Activated effector memory CD4-positive, alpha-beta T cell treated with anti-CD3 and anti-CD28 coated beads, Interleukin-2, amount 50 U/mL, for 16 hours (primary cell): ENCODE results near the gene ZFR2.
"Not testable (repeated sequence)": the region's sequence is repeated elsewhere in the genome, so short reads cannot be mapped to it uniquely, and the experiment has no call there.

Experiments
- DNase-seq: peaks from one replicate; pipeline ENCODE4 v3.0.0-alpha.2; 2020

The ZFR2 gene

GRCh38 chr19:3868770-3869456, at the start of gene ZFR2:
TSS of gene ZFR2 (minus strand) at chr19:3869038. CDS start at chr19:3869017, 21 bp downstream.
- DNase-seq = peak; percentile 68

DNA sequence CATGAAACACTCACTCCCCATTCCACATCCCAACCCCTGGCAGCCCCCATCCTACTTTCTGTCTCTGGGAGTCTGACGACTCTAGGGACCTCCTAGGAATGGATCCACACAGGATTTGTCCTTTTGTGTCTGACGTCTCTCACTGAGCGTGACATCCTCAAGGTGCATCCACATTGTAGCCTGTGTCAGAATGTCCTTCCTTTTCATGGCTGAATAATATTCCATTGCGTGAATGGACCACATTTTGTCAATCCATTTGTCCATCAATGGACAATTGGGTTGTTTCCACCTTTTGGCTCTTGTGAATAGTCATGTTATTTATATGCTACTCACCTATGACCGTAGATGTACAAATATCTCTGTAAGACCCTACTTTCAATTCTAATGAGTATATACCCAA, 47.2 kb upstream of the ZFR2 start:
- no peak for DNase-seq

- no peak for DNase-seq
These were observed 45.4 kb upstream of the ZFR2 start for GRCh38 chr19:3914199-3914598.

DNA sequence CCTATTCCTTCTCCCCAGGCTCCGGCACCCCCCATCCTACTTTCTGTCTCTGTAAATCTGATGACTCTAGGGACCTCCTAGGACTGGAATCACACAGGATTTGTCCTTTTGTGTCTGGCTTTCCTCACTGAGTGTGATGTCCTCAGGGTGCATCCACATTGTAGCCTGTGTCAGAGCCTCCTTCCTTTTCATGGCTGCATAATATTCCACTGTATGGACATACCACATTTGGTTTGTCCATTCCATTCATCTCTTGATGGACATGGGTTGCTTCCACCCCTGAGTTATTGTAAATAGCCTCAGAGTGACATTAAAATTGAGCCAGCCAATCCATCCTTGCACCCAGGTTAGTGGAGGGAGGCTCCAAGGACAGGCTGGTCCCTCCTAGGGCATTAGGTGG, 41.3 kb upstream of the ZFR2 start:
- no peak for DNase-seq

GRCh38 chr19:3908266-3909054, 39.6 kb upstream of the ZFR2 start:
- no peak for DNase-seq

DNA sequence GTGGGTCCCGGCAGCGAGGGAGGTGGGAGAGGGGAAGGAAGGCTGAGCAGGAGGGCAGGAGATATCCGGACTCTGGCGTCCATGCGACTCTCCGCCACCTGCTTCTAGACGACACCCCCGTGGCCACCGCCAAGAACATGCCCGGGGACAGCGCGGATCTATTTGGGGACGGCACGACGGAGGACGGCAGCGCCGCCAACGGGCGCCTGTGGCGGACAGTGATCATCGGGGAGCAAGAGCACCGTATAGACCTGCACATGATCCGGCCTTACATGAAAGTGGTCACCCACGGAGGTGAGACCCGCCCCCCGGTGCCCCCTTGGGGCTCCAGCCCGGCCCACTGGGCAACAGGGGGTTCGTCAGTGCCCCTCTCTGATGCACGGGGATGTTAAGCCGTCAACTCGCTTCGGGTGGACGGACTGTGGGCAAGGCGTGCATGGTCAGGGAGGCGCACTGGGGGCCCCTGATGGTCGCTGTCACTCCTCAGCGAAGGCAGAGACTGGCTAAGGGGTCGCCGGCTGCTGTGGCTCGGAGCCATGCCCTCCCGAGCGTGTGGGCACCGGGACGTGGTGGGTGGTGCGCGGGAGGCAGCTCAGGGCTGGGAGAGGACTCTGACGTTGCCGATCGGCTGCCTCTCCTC, 38.9 kb upstream of the ZFR2 start:
- DNase-seq = no peak

- DNase-seq = no peak
These were observed 35.4 kb upstream of the ZFR2 start for GRCh38 chr19:3904233-3904632.

DNA sequence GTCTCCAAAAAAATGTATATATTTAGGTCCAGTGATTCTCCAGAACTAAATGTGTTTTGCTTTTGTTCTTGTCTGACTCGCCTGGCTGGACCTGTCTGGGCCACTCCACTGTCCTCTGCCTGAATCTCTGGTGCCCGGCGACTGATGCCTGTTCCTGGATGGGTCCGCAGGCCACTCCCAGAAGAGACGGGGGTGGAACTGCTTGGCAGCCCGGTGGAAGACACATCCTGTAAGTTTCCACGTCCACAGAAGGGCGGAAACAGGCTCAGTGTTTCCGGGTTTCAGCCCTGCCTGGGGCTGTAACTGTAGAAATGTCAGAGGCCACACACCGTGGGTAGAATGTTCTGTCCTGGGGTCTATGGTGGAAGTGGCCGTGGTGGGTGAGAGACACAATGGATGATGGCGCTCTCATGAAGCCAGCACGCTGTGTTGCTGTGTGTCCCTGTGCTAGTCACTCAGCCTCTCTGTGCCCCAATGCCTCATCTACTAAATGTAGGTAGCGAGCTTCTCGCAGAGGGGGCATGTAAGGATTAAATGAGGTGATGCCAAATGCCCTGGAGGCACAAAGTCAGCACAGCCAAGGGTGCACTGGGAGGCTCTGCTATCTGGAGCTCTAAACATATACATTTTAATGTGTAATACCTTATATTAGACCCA, 33.6 kb upstream of the ZFR2 start:
- DNase-seq = no peak

DNA sequence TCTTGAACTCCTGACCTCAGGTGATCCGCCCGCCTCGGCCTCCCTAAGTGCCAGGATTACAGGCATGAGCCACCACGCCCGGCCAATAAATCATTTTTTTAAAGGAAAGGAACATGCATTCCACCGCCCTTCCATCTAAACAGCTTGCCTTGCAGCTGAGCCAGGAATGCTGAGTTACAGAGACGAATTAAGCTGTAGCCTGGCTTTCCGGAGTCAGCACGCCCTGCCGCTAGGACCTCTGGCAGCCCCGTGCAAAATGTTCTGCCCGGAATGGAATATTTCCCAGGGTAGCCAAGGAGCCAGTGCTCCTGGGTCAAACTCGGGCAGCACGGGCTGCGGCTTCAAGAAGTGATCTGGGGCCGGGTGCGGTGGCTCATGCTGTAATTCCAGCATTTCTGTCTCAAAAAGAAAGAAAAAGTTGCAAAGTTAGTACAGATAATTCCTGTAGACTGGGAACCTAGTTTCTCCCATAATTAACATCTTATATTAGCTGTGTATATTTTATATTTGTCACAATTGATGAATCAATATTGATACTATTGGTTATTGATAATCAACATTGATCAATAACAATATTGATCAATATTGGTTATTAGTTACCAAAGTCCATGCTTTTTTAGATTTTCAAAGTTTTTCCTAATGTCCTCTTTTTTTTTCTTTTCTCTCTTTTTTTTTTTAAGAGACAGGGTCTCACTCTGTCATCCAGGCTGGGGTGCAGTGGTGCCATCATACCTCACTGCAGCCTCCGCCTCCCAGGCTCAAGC, 30.9 kb upstream of the ZFR2 start:
- DNase-seq = no peak

GRCh38 chr19:3898426-3898825, 29.6 kb upstream of the ZFR2 start:
- no peak for DNase-seq

GRCh38 chr19:3897936-3898335, 29.1 kb upstream of the ZFR2 start:
- DNase-seq = no peak

- DNase-seq = no peak
These were observed 26.9 kb upstream of the ZFR2 start for GRCh38 chr19:3895788-3896187.

- not testable (repeated sequence) for DNase-seq
These were observed 26.1 kb upstream of the ZFR2 start for GRCh38 chr19:3894959-3895358.

DNA sequence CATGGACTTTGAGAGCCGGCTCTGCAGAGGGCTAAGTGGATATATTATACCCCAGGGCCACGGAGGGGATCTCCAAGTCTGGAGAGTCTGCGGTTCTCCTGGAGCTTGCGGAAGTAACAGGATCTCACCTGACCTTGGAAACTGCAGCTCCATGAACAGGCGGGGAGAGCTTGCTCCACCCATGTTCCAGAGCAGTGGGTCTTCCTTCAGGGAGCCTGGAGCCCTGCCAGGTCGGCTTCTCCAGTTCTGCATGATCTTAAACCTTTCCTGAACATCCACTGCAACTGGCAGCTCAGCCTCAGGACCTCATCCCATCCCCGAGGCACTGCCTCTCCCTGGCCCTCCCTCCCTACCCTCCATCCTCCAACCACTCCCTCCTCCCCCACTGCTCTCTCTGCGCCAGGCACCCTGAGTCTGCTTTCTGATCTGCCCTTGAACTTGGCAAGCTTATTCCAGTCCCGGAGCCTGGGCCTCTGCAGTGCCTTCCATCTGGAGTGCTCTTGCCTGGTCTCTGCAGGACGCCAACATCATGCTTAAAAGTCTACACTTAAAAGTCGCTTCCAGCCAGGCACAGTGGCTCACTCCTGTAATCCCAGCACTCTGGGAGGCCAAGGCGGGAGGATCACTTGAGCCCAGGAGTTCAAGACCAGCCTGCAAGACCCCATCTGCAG, 24.8 kb upstream of the ZFR2 start:
- DNase-seq = no peak

DNA sequence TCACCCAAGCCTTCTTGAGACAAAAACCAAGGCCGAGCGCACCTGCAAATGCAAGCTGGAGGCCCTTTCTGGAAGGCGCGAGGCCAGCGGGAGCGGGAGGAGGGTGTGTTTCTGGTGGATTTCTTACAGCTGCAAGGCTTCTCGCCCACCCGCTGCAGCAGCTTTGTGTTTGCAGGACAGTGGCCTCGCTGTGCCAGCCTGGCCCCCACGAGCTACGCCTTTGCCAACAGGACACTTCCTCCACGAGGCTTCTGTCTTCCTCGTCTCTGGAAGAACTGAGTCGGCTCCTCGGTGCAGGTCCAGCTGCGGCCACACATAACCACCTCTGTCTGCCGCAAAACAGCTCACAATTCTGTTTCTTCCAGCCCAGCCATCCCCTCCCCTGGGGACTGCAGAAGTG, 21.8 kb upstream of the ZFR2 start:
- no peak for DNase-seq

- DNase-seq = no peak
These were observed 13.2 kb upstream of the ZFR2 start for GRCh38 chr19:3882041-3882384.

DNA sequence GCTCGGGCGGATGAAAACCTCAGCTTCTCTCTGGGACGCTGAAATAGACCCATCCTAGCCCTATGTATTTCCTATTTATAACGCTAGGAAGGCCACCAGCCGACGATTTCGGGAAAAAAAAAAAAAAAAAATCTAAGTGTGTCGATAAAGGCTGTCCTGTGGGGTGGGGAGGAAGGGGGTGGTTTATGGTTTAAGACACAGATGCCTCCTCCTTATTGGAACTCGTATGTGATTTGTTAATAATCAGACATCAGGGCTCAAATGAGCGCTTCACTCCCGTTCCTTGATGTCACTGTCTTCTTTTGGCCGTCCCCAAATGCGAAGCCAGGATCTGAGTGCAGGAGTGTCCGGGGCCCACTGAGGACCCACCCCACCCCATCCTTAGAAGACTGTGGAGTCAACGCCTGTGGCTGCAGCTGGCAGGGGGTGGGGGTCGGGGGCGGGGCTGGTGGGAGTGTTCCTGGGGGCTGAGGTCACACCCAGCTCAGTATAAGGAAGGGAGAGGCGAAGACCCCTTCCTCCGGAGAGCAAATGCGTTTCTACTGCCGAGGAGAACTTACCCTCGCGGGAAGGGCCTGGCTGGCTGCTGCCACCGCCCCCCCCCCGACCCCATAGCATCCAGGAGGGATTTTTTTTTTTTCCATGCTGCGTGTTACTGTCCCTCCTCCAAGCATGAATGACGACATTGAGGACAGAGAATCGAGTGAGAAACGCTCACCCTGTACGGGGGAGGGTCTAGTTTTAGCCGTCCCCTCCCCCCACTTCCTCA, 12.6 kb upstream of the ZFR2 start:
- no peak for DNase-seq

GRCh38 chr19:3880471-3881271, 11.8 kb upstream of the ZFR2 start, which contains the start of gene ATCAY:
TSS of gene ATCAY (plus strand) at chr19:3880685. CDS start at chr19:3885768, 5,083 bp downstream.
- DNase-seq = no peak

DNA sequence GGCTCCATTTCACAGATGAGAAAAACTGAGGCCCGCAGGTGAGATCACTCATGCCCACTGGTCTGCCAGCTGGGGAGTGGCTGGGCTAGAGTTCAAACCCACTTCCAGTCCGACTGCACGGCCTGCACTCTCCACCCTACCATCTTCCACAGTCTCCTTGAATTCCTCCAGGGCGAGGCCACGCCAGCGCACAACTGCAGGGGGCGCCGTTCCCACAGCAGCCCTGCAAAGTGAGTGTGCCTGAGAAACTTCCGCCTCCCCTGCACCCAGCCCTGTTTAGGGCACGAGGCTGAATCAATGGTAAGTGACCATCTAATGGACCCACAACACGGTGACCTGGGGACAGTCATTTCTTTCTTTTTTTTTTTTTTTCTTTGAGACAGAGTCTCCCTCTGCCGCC, 10.8 kb upstream of the ZFR2 start:
- DNase-seq = no peak

- not testable (repeated sequence) for DNase-seq
These were observed 5.9 kb upstream of the ZFR2 start for GRCh38 chr19:3874695-3875094.
